Measurements from ENCODE around the gene GNG12. TPM values are rescaled to one million over a fixed set of nuclear protein-coding genes. Genes with fewer than 3 reads are reported as not detected.

Gene GNG12
- polyA plus RNA-seq, 3 donors, result 0.03 TPM; not detected in 2

- no peaks in the 10 kb centered on the region for H3K79me2 ChIP-seq (ENCODE audit: insufficient read depth, low read length)
- H3K4me1 ChIP-seq (ENCODE audit: control insufficient read depth in 1 of 2, insufficient read depth in 2 of 2, low read length in 2 of 2), result no peaks in the 10 kb centered on the region
- Mint-ChIP-seq H3K27me3 (ENCODE audit: low read depth in 3 of 3) (no peaks in the 10 kb centered on the region), H3K9me3 (peaks cover 0 to 3% (median 0%) of the 10 kb centered on the region in 7 donors), H3K27ac (no peak overlapping the region), H3K4me3 (no peak overlapping the region), H3K4me1 (peaks cover 3% of the 10 kb centered on the region), H3K36me3 (no peaks in the 10 kb centered on the region)
- no peak overlapping the region for H3K9ac ChIP-seq (ENCODE audit: insufficient read depth, low read length, poor library complexity, severe bottlenecking)
- no peak overlapping the region for H3K4me3 ChIP-seq (replicated peaks in 1 of 3; ENCODE audit: low read depth in 2 of 3, low read length in 3 of 3)
- WGBS (ENCODE audit: insufficient coverage), result 100% methylated on average over 1 of the region's 8 CpGs
- DNase-seq, result no peak
- no peak overlapping the region for H2AFZ ChIP-seq (ENCODE audit: insufficient read depth, low read depth, low read length, poor library complexity, severe bottlenecking)
- H3K27me3 ChIP-seq (ENCODE audit: control insufficient read depth in 2 of 2, insufficient read depth in 2 of 2, low read length in 2 of 2), result no peaks in the 10 kb centered on the region
- no peak overlapping the region for H3K4me2 ChIP-seq (replicated peaks; ENCODE audit: extremely low read depth, low read length, poor library complexity, severe bottlenecking)
- H3K9me3 ChIP-seq (replicated peaks in 1 of 2; ENCODE audit: control insufficient read depth in 1 of 2, insufficient read depth in 1 of 2, low read length in 2 of 2), result no peaks in the 10 kb centered on the region
- H3K36me3 ChIP-seq (replicated peaks in 1 of 2; ENCODE audit: control insufficient read depth in 1 of 2, insufficient read depth in 2 of 2, low read length in 2 of 2), result no peaks in the 10 kb centered on the region
- intact Hi-C loops (cut with micrococcal nuclease), result no loop called here
- no peak overlapping the region for H3K27ac ChIP-seq (ENCODE audit: low read depth in 1 of 2, low read length in 2 of 2)
- no peaks in the 10 kb centered on the region for H4K20me1 ChIP-seq (ENCODE audit: insufficient read depth, low read length)
- no peak for TF ChIP-seq CTCF (IDR thresholded peaks at IDR 0.05)
Observed at GRCh38 chr1:67700692-67701410, 132.4 kb downstream of the GNG12 start.

- Histone ChIP-seq H3K9ac (ENCODE audit: insufficient read depth, low read length, poor library complexity, severe bottlenecking) (no peak overlapping the region), H3K4me3 (replicated peaks in 1 of 3; ENCODE audit: low read depth in 2 of 3, low read length in 3 of 3) (no peak overlapping the region), H2AFZ (ENCODE audit: insufficient read depth, low read depth, low read length, poor library complexity, severe bottlenecking) (no peak overlapping the region), H3K36me3 (replicated peaks in 1 of 2; ENCODE audit: control insufficient read depth in 1 of 2, insufficient read depth in 2 of 2, low read length in 2 of 2) (no peaks in the 10 kb centered on the region), H3K4me2 (replicated peaks; ENCODE audit: extremely low read depth, low read length, poor library complexity, severe bottlenecking) (no peak overlapping the region), H4K20me1 (ENCODE audit: insufficient read depth, low read length) (no peaks in the 10 kb centered on the region), H3K4me1 (ENCODE audit: control insufficient read depth in 1 of 2, insufficient read depth in 2 of 2, low read length in 2 of 2) (peaks cover 0 to under 1% of the 10 kb centered on the region in 2 donors), H3K27ac (ENCODE audit: low read depth in 1 of 2, low read length in 2 of 2) (no peak overlapping the region), H3K27me3 (ENCODE audit: control insufficient read depth in 2 of 2, insufficient read depth in 2 of 2, low read length in 2 of 2) (no peaks in the 10 kb centered on the region), H3K9me3 (replicated peaks in 1 of 2; ENCODE audit: control insufficient read depth in 1 of 2, insufficient read depth in 1 of 2, low read length in 2 of 2) (no peaks in the 10 kb centered on the region), H3K79me2 (ENCODE audit: insufficient read depth, low read length) (no peaks in the 10 kb centered on the region)
- WGBS (ENCODE audit: insufficient coverage), result 100% methylated on average over 1 of the region's 4 CpGs
- Mint-ChIP-seq H3K36me3 (no peaks in the 10 kb centered on the region), H3K27me3 (ENCODE audit: low read depth in 3 of 3) (no peaks in the 10 kb centered on the region), H3K9me3 (peaks cover 0 to 3% (median 0%) of the 10 kb centered on the region in 7 donors), H3K4me3 (no peak overlapping the region), H3K27ac (no peak overlapping the region), H3K4me1 (peaks cover 5% of the 10 kb centered on the region)
- intact Hi-C loops (cut with micrococcal nuclease), result no loop called here
- no peak for TF ChIP-seq CTCF (IDR thresholded peaks at IDR 0.05)
- no peak for DNase-seq
Observed at GRCh38 chr1:67700220-67700619, 133.0 kb downstream of the GNG12 start.

All from CD14-positive monocyte (primary cell).